CD14-positive monocyte (primary cell): ENCODE measurements around the gene GLP1R. TPM values are rescaled to one million over a fixed set of nuclear protein-coding genes. Genes with fewer than 3 reads are reported as not detected.
A peak's percentile ranks its signal among the peaks of the same experiment; 100 is the strongest.

Experiments used
- DNase-seq, 3 donors: peaks; one replicate each; pipeline ENCODE4 v3.0.0-alpha.2; 2011 to 2022
- H2AFZ ChIP-seq: 2 replicates; pipeline ENCODE4 v1.6.0; 2012; ENCODE audit warnings: mild to moderate bottlenecking, low read depth, low read length, inconsistent platforms; ENCODE audit not compliant: insufficient read depth, poor library complexity, severe bottlenecking
- H3K27ac ChIP-seq, 2 donors: 1 replicate in 1 of 2; 2 replicates in 1 of 2; pipeline ENCODE4 v1.5.1; 2012 to 2013; ENCODE audit warnings: low read length in 2 of 2, control low read depth in 1 of 2, inconsistent platforms in 1 of 2, low read depth in 1 of 2, mild to moderate bottlenecking in 1 of 2
- H3K27me3 ChIP-seq, 2 donors: one replicate each; pipeline versions ENCODE4 v1.6.0 to v1.6.1; 2011 to 2013; ENCODE audit warnings: low read length in 2 of 2; ENCODE audit not compliant: control insufficient read depth in 2 of 2, insufficient read depth in 2 of 2
- H3K36me3 ChIP-seq, 2 donors: replicated peaks in 1 of 2; 1 replicate in 1 of 2; 2 replicates in 1 of 2; pipeline versions ENCODE4 v1.5.1 to v1.6.1; 2012 to 2013; ENCODE audit warnings: low read length in 2 of 2, control low read depth in 1 of 2, inconsistent platforms in 1 of 2, mild to moderate bottlenecking in 1 of 2; ENCODE audit not compliant: insufficient read depth in 2 of 2, control insufficient read depth in 1 of 2
- H3K4me1 ChIP-seq, 2 donors: 1 replicate in 1 of 2; 2 replicates in 1 of 2; pipeline versions ENCODE4 v1.5.1 to v1.6.1; 2012 to 2013; ENCODE audit warnings: low read length in 2 of 2, control low read depth in 1 of 2, inconsistent platforms in 1 of 2, mild to moderate bottlenecking in 1 of 2, moderate library complexity in 1 of 2; ENCODE audit not compliant: insufficient read depth in 2 of 2, control insufficient read depth in 1 of 2
- H3K4me2 ChIP-seq: replicated peaks from 2 replicates; pipeline ENCODE3; 2012; ENCODE audit warnings: low read length, moderate library complexity, mild to moderate bottlenecking; ENCODE audit not compliant: poor library complexity, severe bottlenecking; ENCODE audit errors: extremely low read depth
- H3K4me3 ChIP-seq, 3 experiments: fragments of 200-600 bp in 1 of 3; sonication (generic) in 1 of 3; replicated peaks in 1 of 3; 1 replicate in 2 of 3; 2 replicates in 1 of 3; pipeline ENCODE4 v1.5.1; 2011 to 2013; ENCODE audit warnings: low read length in 3 of 3, mild to moderate bottlenecking in 3 of 3, control low read depth in 2 of 3, low read depth in 2 of 3, inconsistent platforms in 1 of 3, moderate library complexity in 1 of 3
- H3K79me2 ChIP-seq: 2 replicates; pipeline ENCODE4 v1.6.0; 2012; ENCODE audit warnings: mild to moderate bottlenecking, control low read depth, inconsistent platforms, low read length, moderate library complexity; ENCODE audit not compliant: insufficient read depth
- H3K9ac ChIP-seq: 2 replicates; pipeline ENCODE4 v1.6.0; 2017; ENCODE audit warnings: low read length, mild to moderate bottlenecking; ENCODE audit not compliant: insufficient read depth, poor library complexity, severe bottlenecking
- H3K9me3 ChIP-seq, 2 donors: replicated peaks in 1 of 2; 1 replicate in 1 of 2; 2 replicates in 1 of 2; pipeline versions ENCODE4 v1.5.1 to v1.6.1; 2012 to 2013; ENCODE audit warnings: low read length in 2 of 2, control low read depth in 1 of 2; ENCODE audit not compliant: control insufficient read depth in 1 of 2, insufficient read depth in 1 of 2
- H4K20me1 ChIP-seq: 2 replicates; pipeline ENCODE4 v1.6.0; 2012; ENCODE audit warnings: mild to moderate bottlenecking, low read length, control low read depth, moderate library complexity; ENCODE audit not compliant: insufficient read depth
- H3K27ac Mint-ChIP-seq, 7 donors: one replicate each; pipeline ENCODE4 v1.8.0; 2020; ENCODE audit warnings: mild to moderate bottlenecking in 7 of 7, mixed read lengths in 7 of 7, moderate library complexity in 6 of 7, inconsistent platforms in 2 of 7
- H3K27me3 Mint-ChIP-seq, 3 donors: one replicate each; pipeline ENCODE4 v1.8.0; 2021 to 2022; ENCODE audit warnings: low read depth in 3 of 3, mild to moderate bottlenecking in 3 of 3, mixed read lengths in 3 of 3, moderate library complexity in 3 of 3, inconsistent platforms in 1 of 3
- H3K36me3 Mint-ChIP-seq, 2 donors: one replicate each; pipeline ENCODE4 v1.8.0; 2020; ENCODE audit warnings: mixed read lengths in 2 of 2, inconsistent platforms in 1 of 2, mild to moderate bottlenecking in 1 of 2
- H3K4me1 Mint-ChIP-seq: one replicate; pipeline ENCODE4 v1.8.0; 2020; ENCODE audit warnings: mild to moderate bottlenecking, mixed read lengths
- H3K4me3 Mint-ChIP-seq, 2 donors: one replicate each; pipeline ENCODE4 v1.8.0; 2020; ENCODE audit warnings: mild to moderate bottlenecking in 2 of 2, mixed read lengths in 2 of 2, moderate library complexity in 1 of 2
- H3K9me3 Mint-ChIP-seq, 7 donors: one replicate each; pipeline ENCODE4 v1.8.0; 2020 to 2022; ENCODE audit warnings: mixed read lengths in 7 of 7, mild to moderate bottlenecking in 6 of 7, moderate library complexity in 6 of 7, inconsistent platforms in 2 of 7
- WGBS: methylation state at CpG from one replicate; pipeline ENCODE4 v1.1.5; 2013; ENCODE audit warnings: missing lambda C conversion rate; ENCODE audit not compliant: insufficient coverage; 5-methylcytosine and 5-hydroxymethylcytosine counted together
- intact Hi-C, 2 donors: fragments of 100-400 bp; cut with micrococcal nuclease; formaldehyde crosslinking; loops; one replicate each; pipeline versions ENCODE4 v1.15.0 to v1.15.1; 2023
- polyA minus RNA-seq: library from RNA; depleted of rRNA, polyadenylated mRNA; stranded (reverse); fragments of >200 nt; gene quantifications from 2 replicates; pipeline ENCODE4 v1.2.3, GENCODE V29; 2012
- polyA plus RNA-seq, 3 donors: library from polyadenylated mRNA; depleted of rRNA in 1 of 3; unstranded in 2 of 3; stranded (reverse) in 1 of 3; fragments of 300-500 nt in 2 of 3; fragments of >200 nt in 1 of 3; fragmentation: Illumina TruSeq in 2 of 3; gene quantifications; 1 replicate in 2 of 3; 2 replicates in 1 of 3; pipeline ENCODE4 v1.2.3, GENCODE V29; 2012 to 2021
- total RNA-seq, 12 experiments: library from RNA in 1 of 12; stranded (reverse) in 1 of 12; fragments of 120-200 nt in 1 of 12; gene quantifications; one replicate each; pipeline ENCODE4 v1.2.4 and lab custom pipeline; 2013 to 2026; ENCODE audit warnings: mixed read lengths in 6 of 12, inconsistent platforms in 1 of 12
- TF ChIP-seq, protein P1 (sequence below): fragments of 200-600 bp; IDR thresholded peaks from one replicate; pipeline ENCODE4 v1.8.0; 2022; ENCODE audit warnings: antibody characterized with exemption, mild to moderate bottlenecking

The GLP1R gene
- not detected for total RNA-seq (2013)
- polyA plus RNA-seq (not detected), polyA minus RNA-seq (0.14 TPM in 1 of 2 replicates, not detected in the other), total RNA-seq (lab: John Stamatoyannopoulos, UW) (0 to 1.7 (median 0.05) reads per million in 11 experiments)

GRCh38 chr6:39048481-39049399, at the start of gene GLP1R:
Gene GLP1R (plus strand): TSS chr6:39048781. CDS start chr6:39048841, 60 bp downstream.
- Histone ChIP-seq H3K79me2 (no peaks in the 10 kb centered on the region), H2AFZ (no peak within 1 kb of the TSS), H3K27me3 (peaks cover 28 to 46% of the 10 kb centered on the region in 2 donors), H3K9me3 (no peaks in the 10 kb centered on the region), H4K20me1 (no peaks in the 10 kb centered on the region), H3K9ac (no peak within 1 kb of the TSS), H3K36me3 (no peaks in the 10 kb centered on the region), H3K4me2 (no peak within 1 kb of the TSS), H3K27ac (no peak within 1 kb of the TSS), H3K4me3 (no peak within 1 kb of the TSS), H3K4me1 (no peaks in the 10 kb centered on the region)
- Mint-ChIP-seq H3K27ac (no peak within 1 kb of the TSS), H3K9me3 (peaks cover 0 to 1% (median 0%) of the 10 kb centered on the region in 7 donors), H3K4me3 (peak within 1 kb of the TSS in 1 of 2 donors; percentile 70), H3K27me3 (peaks cover 41 to 66% (median 52%) of the 10 kb centered on the region in 3 donors), H3K36me3 (no peaks in the 10 kb centered on the region), H3K4me1 (peaks cover 2% of the 10 kb centered on the region)
- TF ChIP-seq, protein P1, sequence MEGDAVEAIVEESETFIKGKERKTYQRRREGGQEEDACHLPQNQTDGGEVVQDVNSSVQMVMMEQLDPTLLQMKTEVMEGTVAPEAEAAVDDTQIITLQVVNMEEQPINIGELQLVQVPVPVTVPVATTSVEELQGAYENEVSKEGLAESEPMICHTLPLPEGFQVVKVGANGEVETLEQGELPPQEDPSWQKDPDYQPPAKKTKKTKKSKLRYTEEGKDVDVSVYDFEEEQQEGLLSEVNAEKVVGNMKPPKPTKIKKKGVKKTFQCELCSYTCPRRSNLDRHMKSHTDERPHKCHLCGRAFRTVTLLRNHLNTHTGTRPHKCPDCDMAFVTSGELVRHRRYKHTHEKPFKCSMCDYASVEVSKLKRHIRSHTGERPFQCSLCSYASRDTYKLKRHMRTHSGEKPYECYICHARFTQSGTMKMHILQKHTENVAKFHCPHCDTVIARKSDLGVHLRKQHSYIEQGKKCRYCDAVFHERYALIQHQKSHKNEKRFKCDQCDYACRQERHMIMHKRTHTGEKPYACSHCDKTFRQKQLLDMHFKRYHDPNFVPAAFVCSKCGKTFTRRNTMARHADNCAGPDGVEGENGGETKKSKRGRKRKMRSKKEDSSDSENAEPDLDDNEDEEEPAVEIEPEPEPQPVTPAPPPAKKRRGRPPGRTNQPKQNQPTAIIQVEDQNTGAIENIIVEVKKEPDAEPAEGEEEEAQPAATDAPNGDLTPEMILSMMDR, result no peak
- intact Hi-C loops, result no loop called here
- no peak for DNase-seq
- 2% methylated on average over 74 of the region's 74 CpGs for WGBS

- Histone ChIP-seq H3K4me3 (no peak overlapping the region), H3K27ac (no peak overlapping the region), H3K9me3 (no peaks in the 10 kb centered on the region), H4K20me1 (no peaks in the 10 kb centered on the region), H3K36me3 (no peaks in the 10 kb centered on the region), H3K9ac (no peak overlapping the region), H3K79me2 (no peaks in the 10 kb centered on the region), H3K27me3 (peaks cover 20 to 26% of the 10 kb centered on the region in 2 donors), H3K4me2 (no peak overlapping the region), H2AFZ (no peak overlapping the region), H3K4me1 (no peaks in the 10 kb centered on the region)
- TF ChIP-seq, protein P1, result no peak
- 0% methylated on average over 1 of the region's 3 CpGs for WGBS
- no peaks in the 10 kb centered on the region for H3K4me1 Mint-ChIP-seq
- no peak overlapping the region for H3K4me3 Mint-ChIP-seq
- no peaks in the 10 kb centered on the region for H3K36me3 Mint-ChIP-seq
- H3K27me3 Mint-ChIP-seq, result peaks cover 21 to 43% (median 22%) of the 10 kb centered on the region in 3 donors
- H3K27ac Mint-ChIP-seq, result no peak overlapping the region
- H3K9me3 Mint-ChIP-seq, result peaks cover 0 to 2% (median 0%) of the 10 kb centered on the region in 7 donors
- DNase-seq, result no peak
- intact Hi-C loops, result no loop called here
These were observed 45.5 kb upstream of the GLP1R start for GRCh38 chr6:39003072-39003471.
